Measurements from ENCODE around the gene HNRNPL.
"Not testable (repeated sequence)": the region's sequence is repeated elsewhere in the genome, so short reads cannot be mapped to it uniquely, and the experiment has no call there.

HNRNPL gene

DNA sequence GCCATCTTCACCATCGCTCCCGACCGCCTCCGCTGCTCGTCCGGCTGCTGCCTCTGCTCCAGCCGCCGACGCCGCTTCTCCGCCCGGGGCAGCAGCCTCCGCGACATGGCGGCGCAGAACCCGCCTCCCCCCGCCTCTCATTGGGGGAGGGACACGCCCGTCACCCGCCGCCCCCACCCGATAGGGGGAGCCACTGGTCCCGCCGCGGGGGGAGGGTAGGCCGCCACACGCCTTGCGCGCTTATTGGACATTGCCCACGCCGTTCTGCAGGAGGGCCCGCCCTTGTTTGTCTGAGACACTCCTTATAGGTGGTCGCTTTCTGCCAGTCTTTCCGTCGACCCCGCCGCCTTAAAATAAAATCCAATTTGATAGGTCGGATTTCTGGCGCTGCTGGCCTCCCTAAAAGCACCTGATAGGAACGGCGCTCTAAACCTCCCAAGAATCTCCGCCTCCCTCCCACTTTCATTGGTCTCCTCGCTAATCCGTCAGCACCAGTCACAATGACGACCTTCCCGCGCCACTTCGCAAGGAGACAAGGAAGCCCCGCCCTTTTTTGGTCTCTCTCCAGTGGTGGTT is at the start of gene HNRNPL:
Gene HNRNPL, minus strand, starts transcription at position 127 of the 576 bp plus-strand sequence. Its CDS starts 20 bp downstream, at position 107.
- peak; percentile 98 for DNase-seq

DNA sequence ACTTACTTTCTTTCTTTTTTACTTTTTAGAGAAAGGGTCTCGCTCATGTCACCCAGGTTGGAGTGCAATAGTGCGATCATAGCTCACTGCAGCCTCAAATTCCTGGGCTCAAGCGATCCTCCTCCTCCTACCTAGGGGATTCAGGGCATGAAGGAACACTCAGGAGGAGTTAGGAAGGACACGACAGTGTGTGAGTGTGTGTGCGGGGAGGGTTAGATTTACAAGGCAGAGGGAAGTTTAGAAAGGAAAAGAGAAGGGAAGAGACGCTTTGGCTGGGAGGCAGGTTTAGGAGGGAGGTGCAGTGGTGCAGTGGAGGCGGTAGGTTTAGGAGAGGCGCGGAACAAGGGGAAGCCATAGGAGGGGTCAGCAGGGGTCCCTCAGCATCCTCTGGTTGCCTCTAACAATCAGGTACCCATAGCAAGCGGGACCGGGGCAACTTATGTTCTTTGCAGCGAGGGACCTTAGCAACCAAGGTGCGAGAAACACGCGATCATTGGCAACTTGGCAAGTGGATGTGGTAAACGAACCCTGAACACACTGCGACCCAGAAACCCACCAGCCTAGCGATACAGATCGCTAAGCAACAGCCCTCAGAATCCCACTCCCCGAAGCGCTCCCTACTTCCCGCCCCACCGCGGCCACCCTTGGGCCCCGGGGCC is 49.1 kb upstream of the HNRNPL start:
- no peak for DNase-seq

DNA sequence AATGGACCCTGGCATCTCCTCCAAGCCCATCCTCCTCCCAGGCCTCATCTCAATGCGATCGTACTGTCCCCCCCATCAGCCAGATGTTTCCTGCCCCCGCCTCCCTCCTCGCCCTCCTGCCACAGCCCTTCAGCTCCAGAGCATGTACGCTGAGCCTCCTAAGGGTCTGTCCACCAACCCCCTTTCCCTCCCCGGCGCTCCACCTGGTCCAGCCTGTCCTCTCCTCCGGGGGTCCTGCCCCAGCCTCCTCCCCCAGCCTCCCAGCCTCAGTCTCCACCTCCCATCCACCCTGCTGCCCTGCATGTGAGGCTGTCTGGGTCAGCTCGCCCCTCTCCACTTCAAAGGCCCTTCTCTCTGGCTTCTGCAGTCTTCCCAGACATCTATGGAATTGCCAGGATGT is 45.2 kb upstream of the HNRNPL start:
- DNase-seq = no peak

DNA sequence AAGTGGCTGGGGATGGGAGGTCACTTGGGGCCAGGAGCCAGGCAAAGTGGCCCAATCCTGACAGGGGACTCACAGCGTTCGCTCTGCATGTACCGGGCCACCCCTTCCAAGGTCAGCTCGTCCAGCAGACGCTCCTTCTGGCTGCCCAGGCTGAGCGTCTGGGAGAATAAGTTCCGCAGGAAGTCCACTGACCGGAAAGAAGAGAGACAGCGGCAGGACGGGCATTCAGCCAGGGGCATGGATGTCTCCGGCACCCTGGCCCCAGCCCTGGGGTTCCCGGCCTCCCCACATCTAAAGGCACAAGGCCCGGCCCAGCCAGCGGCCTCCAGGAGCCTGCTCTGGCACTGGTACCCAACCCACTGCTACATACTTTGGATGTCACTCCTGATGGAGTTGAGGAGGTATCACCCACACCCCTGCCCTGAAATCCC is 43.6 kb upstream of the HNRNPL start:
- no peak for DNase-seq

DNA sequence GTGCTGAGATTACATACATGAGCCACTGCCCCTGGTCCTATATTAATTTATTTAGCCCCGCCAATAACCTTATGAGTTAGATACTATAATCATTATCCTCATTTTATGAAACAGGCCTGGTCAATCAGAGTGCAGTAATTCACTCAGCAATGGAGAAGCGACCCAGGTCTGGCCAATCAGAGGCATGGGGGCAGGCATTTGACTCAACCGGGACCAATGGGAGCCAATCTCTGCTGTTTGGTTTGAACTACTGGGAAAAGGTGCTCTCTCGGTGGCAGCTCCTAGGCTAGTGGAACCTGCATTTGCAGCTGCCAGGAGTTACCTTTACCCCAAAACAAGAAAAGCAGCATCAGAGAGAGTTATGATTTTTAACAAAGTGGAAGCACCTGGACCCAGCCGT is 43.1 kb upstream of the HNRNPL start:
- DNase-seq = no peak

DNA sequence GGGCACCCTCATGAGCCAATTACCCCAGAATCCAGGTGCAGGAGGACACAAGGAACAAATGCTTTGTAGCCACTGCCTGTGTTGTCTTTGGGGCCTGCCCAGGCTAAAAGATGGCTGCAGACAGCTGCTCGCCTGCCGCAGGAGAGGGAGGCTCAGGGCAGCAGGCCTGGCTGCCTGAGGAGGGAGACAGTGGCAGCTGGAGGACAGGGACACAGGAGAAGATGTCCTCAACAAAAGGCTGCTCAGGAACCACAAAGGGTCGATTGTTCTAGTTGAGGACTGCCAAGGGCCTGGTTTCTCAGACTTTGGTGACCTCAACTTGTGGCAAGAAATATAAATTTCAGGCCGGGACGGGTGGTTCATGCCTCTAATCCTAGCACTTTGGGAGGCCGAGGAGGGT is 42.0 kb upstream of the HNRNPL start:
- DNase-seq = no peak

DNA sequence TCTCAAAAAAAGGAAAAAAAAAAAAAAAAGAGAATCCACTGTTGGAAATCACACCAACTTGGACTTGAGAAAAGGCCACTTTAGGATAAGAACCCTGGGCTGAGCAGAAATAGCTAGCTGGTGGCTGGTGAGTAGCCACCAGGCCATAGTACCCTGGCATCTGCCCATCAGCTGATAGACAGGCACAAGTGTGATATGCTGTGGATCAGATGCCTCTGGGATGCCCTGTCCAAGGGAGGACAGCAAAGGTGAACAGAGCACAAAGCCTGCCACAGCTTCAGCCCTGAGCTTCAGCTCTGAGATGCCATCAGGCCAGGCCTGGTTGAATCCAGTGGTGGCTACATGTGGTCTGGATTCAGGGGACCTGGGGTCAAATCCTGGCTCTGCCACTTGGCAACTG is 40.9 kb upstream of the HNRNPL start:
- DNase-seq = no peak

DNA sequence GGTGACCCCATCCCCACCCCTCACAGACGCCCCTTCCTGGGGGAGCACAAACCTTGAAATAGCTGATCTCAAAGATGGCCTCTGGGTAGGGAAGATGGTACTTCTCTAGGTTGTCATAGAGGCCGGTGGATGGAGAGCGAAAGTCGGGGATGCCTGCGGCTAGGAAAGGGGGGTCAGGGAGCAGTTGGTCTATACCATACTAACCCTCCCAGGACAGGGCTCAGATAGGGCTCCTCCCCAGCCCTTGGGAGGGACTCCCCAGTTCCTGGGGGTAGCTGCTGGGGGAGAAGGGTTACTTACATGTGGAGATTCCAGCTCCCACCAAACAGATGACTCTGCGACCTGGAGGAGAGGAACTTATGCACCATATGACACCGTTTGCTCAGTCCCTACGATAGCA is 40.0 kb upstream of the HNRNPL start:
- DNase-seq = no peak

DNA sequence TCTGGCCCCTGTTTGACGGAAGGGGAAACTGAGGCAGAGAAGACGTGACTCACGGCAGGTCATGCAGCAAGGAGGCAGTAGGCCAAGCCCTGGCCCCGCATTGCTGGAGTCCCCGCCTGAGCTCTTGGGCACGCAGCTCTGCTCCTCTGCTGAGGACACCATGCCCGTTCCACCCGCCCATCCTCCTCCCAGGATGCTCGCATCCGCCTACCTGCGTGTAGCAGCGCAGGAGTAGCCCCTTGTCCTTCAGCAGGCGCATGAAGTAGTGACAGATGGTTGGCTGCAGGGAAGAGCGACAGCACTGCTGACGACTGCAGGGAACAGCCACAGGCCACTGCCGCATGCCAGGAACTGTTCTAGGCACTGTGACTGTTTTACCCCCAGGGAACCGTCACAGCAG is 39.1 kb upstream of the HNRNPL start:
- DNase-seq = no peak

DNA sequence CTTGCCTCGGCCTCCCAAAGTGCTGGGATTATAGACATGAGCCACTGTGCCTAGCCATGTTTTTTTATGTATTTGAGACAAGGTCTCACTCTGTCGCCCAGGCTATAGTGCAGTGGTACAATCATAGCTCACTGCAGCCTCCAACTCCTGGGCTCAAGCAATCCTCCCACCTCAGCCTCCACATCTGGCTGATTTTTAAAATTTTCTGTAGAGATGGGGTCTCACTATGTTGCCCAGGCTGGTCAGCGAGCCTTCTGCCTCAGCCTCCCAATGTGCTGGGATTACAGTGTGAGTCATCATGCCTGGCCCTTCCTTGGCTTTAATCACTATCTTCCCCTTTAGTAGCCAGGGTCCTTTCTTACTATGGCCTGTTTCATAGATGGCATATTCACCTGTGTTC is 34.9 kb upstream of the HNRNPL start:
- DNase-seq = not testable (repeated sequence)

DNA sequence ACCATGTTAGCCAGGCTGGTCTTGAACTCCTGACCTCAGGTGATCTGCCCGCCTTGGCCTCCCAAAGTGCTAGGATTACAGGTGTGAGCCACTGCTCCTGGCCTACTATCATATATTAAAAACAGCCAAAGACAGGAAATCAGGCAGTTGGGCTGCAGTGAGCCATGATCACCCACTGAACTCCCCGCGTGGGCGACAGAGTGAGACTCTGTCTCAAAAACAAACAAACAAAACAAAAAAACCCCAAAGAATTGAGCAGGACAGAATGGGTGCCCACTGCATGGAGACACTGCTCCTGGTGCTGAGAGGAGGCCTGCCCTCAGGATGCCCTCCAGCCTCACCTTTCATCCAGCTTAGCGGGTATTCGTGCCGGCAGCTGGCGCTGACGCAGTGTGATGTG is 33.5 kb upstream of the HNRNPL start:
- no peak for DNase-seq

DNA sequence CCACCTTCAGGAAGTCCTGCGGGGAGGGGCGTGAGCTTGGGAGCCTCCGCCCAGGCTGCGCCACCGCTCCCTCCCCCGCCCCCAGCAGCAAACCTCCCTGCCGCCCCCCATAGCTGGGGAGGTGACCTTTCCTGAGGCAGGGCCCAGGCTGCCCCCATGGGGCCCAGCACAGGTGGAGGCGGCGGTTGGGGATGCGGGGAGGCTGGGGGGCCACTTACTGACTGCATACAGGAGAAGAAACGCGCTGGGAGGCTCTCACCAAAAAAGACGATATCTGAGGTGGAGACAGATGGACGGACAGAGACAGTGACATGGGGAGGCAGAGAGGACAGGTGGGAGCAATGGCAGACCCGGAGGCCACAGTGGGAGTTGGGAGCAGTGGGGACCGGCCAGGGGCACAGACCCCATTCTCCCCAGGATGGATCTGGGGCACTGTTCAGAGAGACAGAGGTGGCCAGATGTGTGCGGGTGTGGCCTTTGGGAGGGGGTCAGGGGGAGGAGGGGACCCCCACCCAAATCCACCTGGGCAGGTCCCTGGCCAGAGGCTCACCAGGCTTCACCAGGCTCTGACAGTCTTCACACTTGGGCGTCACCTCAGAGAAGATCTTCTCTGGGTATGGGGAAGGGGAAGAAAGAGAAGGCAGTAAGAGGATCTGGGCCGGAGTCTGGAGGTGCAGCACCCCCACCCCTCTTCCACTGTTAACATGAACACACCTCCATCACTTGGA is 31.3 kb upstream of the HNRNPL start:
- DNase-seq = no peak

DNA sequence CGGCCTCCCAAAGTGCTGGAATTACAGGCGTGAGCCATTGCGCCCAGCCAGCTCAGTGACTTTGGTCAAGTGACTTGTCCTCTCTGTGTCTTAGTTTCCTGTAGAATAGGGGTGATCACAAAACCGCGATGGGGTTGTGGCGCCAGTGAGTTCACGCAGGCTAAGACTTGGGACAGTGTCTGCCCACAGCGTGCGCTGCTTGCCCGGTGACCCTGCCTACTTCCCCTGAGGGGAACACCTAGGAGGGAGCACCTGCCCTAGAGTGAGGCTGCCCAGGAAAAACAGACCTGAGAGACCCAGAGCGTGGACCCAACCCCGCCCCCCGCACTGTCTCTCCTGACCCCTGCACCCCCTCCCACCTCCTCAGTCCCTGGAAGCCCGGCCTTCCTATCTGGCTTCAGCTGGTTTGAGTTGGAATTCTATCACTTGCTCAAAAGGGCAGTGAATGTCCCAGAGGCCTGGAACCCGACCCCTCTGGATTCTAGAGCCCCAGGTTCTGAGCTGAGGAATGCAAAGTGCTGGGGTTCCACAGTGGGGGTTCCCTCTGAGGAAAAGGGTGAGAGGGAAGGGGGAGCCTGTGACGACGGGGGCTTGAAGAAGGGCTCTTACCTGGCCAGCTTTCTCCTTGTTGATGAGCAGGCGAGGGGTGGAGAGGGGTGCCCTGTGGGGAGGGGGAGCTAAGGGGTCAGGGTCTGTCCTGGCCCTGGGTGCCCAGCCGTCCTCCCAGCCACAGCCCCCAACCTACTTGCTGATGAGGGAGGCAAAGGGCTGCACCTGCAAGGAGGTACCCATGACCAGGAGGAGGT is 30.5 kb upstream of the HNRNPL start:
- DNase-seq = no peak

DNA sequence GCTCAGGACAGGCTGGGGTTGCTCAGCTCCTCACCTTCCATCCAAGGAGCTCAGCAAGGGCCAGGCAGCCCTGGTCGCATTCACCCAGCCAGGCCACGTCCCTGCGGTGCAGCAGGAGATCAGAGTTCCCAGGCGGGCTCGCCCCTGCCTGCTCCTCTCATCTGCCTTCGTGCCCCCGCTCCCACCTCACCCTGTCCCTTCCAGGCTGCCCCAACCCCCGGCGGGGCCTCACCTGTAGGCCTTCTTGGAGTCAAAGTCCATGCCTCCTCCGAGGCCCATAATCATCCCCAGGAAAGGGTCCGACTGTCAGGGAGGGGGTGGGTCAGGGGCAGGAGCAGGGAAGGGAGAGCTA is 29.6 kb upstream of the HNRNPL start:
- no peak for DNase-seq

DNA sequence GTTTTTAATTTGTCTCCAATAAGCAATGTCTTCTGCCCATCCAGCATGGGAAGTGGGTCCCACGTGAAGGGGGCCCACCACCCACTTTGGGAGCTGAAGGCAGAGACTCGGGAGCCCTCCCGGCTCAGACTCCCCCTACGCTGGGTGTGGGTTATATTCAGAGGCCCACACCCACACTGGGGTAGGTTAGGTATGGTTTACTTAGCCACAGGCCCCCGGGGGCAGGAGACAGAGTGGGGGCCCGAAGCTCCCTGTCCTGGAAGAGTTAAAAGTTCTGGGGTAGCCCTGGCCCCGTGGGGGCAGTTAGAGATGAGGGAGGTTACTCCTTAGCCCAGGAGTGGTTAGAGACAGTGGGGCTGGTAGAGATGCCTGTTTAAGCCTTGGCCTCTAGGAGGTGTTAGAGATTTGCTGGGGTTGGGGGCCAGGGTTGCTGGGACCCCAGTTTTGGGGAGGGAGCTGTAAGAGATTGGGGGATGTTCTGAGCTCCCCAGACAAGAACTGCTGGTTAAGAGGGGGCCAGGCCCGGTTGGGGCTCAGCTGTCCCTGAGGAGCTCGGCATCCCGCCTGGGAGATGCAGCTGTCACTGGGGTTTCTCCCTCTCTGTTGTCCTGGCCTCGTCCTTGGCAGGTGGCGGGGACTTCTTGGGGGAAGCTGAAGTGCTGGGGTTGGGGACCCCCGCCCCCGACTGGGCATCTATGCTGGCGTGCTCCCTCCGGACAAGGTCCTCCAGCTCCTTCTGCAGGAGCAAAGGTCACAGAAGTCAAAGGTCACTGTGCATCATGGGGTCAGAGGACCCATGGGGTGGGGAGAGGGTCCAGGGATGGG is 29.0 kb upstream of the HNRNPL start:
- no peak for DNase-seq

DNA sequence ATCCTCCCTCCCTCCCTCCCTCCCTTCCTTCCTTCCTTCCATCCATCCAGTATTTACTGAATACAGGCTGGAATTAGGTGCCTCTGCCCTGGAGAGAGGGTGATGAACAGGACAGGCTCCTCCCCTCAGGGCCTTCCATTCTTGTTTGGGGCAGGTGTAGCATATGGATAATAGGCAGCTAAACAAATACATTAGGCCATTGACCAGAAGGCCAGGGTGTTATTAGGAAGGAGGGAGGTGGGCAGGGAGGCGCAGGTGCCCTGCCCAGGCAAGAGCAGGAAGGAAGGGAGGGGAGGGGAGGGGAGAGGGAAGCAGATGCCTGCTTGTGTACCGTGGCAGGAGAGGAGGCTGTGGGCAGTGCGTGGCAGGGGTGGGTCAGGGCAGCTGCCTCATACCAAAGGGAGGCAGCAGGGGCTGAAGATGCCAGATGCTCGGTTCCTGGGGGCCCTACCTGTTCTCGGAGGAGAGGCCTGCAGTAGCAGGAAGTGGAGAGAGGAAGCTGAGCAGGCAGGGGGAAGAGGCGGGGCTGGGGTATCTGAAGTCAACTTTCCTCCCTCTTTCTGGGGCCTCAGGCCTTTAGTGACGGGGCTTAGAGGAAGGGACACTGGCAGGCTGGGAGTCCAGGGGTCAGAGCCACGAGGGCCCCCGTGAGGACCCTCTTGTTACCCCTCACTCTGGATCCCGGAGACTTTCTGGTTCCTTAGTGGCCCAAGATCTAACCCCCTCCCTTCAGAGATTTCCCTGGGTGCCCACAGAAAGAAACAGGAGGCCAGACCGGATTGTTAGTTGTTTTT is 28.2 kb upstream of the HNRNPL start, which contains the start of gene RINL:
Gene RINL, minus strand, starts transcription at position 495 of the 794 bp plus-strand sequence. CDS start 1,533 bp downstream, outside the sequence.
- DNase-seq = peak; percentile 85

DNA sequence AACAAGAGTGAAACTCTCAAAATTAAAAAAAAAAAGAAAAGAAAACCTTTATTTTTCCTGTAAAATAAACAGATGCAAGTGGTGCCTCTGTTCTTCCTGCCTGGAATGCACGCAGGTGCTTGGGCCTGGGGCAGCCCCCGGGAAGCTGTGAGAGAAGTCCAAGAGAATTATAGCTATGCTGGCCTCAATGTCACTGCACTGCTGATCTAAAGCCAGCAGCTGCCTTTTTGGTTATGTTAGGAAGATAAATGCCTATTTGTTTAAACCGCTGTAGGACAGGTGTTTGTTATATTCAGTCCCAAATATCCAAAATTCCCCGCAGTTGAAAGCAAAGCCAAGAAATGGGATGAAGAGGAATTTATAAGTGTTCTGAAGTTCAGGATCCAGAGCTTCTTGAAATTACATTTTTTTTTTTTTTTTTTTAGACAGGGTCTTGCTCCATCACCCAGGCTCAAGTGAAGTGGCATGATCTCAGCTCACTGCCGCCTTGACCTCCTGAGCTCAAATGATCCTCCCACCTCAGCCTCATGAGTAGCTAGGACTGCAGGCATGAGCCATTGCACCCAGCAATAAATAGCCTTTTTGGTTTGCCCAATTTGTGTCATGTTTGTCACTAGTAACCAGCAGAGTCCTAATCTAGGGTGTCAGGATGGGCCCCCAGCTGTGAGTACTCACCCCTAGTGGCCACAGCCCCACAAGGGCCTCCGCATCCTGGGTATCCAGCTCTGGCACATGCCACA is 26.0 kb upstream of the HNRNPL start:
- no peak for DNase-seq

DNA sequence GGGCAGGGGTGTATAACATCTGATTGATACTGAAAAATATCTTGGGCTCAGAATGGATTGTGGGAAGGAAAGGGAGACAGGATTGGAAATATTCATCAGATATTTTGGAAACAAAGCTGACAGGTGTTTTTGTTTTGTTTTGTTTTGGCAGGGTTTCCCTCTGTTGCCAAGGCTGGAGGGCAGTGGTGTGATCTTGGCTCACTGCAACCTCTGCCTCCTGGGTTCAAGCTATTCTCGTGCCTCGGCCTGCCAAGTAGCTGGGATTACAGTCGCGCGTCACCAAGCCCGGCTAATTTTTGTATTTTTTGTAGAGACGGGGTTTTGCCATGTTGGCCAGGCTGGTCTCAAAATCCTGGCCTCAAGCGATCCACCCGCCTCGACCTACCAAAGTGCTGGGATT is 23.6 kb upstream of the HNRNPL start:
- not testable (repeated sequence) for DNase-seq

DNA sequence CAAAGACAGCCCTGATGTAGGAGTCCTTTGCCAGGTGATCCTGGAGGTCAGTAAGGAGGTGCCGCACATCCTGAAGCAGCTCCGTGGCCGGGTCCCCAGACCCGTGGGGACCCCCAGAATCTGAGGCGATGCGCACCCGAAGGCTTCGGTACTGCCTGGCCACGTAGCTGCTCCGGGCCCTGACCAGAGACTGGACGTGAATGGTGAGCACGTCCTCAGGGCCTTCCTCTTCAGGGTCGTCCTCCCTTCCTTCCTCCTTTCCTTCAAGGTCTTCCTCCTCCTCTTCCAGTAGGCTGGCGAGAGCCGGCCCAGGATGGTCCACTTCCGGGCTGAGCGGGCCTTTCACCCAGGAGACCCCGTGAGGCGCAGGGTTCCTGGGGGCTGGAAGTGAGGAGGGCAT is 20.8 kb upstream of the HNRNPL start:
- DNase-seq = no peak

DNA sequence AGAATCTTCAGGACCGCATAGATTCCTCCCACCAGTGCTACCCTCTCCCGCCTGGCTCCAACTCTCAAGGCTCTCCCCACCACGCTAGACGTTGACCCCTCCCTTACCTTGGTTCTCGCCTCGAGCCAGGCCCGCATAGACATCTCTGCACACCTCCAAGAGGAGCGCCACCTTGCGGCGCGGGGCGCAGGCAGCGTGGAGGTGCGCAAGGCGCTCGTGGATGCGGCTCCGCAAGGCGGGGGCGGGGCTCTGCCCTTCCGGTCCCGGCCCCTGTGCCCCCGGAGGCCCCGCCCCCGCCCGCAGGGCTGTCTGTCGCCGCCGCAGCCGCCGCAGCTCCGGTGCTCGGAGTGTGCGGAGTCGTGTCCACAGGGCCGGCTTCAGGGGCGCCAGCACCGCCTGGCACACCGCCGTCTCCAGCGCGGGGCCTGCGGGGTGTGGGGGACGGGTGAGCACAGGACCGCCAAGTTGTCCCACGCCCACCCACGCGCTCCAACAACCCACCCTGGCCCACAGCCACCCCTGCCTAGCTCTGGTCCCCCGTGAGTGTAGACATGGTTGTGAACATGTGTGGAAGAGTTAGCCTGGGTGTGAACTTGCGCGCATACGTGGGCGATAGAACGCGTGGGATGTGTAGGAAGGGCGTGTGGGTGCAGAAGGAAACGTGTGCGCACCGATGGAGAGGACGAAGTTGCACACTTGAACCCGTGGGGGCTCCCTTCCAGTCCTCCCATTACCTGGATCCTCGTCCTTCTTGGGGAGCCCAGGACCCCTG is 20.2 kb upstream of the HNRNPL start:
- DNase-seq = peak; percentile 97
